Endothelial cell (in vitro differentiated cells): ENCODE measurements around the gene HDLBP. TPM values are rescaled to one million over a fixed set of nuclear protein-coding genes. Genes with fewer than 3 reads are reported as not detected.
"Not testable (repeated sequence)": the region's sequence is repeated elsewhere in the genome, so short reads cannot be mapped to it uniquely, and the experiment has no call there.

Source experiments
- DNase-seq: peaks from one replicate; pipeline ENCODE4 v3.0.0; 2021; ENCODE audit warnings: low spot score
- H3K27ac Mint-ChIP-seq: one replicate; pipeline ENCODE4 v1.8.0; 2021; ENCODE audit warnings: mixed read lengths, inconsistent platforms; ENCODE audit not compliant: unreplicated experiment
- H3K27me3 Mint-ChIP-seq: one replicate; pipeline ENCODE4 v1.8.0; 2021; ENCODE audit warnings: mild to moderate bottlenecking, moderate library complexity, mixed read lengths, inconsistent platforms; ENCODE audit not compliant: unreplicated experiment
- H3K36me3 Mint-ChIP-seq: one replicate; pipeline ENCODE4 v1.8.0; 2021; ENCODE audit warnings: mild to moderate bottlenecking, low read depth, mixed read lengths, inconsistent platforms; ENCODE audit not compliant: unreplicated experiment
- H3K4me1 Mint-ChIP-seq: one replicate; pipeline ENCODE4 v1.8.0; 2021; ENCODE audit warnings: mild to moderate bottlenecking, mixed read lengths, inconsistent platforms; ENCODE audit not compliant: unreplicated experiment
- H3K4me3 Mint-ChIP-seq: one replicate; pipeline ENCODE4 v1.8.0; 2021; ENCODE audit warnings: mild to moderate bottlenecking, mixed read lengths, inconsistent platforms; ENCODE audit not compliant: unreplicated experiment
- H3K9me3 Mint-ChIP-seq: one replicate; pipeline ENCODE4 v1.8.0; 2021; ENCODE audit warnings: mixed read lengths, inconsistent platforms; ENCODE audit not compliant: unreplicated experiment
- total RNA-seq: library from RNA; stranded (reverse); fragmentation: NEBNext Ultra II Directional; extraction: Animal tissue kit (Norgen Biotek cat#: 25700); gene quantifications from one replicate; pipeline ENCODE4 v1.2.1, GENCODE V29; 2021; ENCODE audit not compliant: unreplicated experiment
- TF ChIP-seq, protein P1 (sequence below): fragments of 200-600 bp; sonication (generic); IDR thresholded peaks from one replicate; pipeline ENCODE4 v1.5.0; 2021; ENCODE audit warnings: antibody characterized with exemption; ENCODE audit not compliant: unreplicated experiment

The HDLBP gene
- total RNA-seq, 1 donor from 2014 or later = 364 TPM

DNA sequence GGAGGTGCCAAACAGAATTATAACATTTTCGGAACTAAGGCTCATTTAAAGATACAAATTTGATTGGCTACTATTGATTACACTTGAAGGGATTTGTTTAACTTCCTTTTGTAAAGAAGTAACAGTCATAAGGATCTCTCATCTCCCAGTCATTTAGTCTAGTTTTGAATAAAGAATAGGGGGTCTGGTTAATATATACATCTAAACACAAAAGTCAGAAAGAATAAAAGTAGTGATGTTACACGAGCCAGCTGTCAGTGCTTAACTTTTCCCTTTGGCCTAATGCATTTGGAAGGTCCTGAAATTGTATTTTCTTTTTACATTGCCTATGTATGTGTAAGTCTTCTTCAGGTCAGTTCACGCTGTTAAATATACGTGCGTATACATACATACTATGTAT, 8.3 kb upstream of the HDLBP start:
- Mint-ChIP-seq H3K4me3 (no peak overlapping the region), H3K27me3 (no peaks in the 10 kb centered on the region), H3K9me3 (no peaks in the 10 kb centered on the region), H3K27ac (peak overlapping the region; percentile 68), H3K4me1 (peaks cover 25% of the 10 kb centered on the region), H3K36me3 (peaks cover 15% of the 10 kb centered on the region)
- TF ChIP-seq, protein P1, sequence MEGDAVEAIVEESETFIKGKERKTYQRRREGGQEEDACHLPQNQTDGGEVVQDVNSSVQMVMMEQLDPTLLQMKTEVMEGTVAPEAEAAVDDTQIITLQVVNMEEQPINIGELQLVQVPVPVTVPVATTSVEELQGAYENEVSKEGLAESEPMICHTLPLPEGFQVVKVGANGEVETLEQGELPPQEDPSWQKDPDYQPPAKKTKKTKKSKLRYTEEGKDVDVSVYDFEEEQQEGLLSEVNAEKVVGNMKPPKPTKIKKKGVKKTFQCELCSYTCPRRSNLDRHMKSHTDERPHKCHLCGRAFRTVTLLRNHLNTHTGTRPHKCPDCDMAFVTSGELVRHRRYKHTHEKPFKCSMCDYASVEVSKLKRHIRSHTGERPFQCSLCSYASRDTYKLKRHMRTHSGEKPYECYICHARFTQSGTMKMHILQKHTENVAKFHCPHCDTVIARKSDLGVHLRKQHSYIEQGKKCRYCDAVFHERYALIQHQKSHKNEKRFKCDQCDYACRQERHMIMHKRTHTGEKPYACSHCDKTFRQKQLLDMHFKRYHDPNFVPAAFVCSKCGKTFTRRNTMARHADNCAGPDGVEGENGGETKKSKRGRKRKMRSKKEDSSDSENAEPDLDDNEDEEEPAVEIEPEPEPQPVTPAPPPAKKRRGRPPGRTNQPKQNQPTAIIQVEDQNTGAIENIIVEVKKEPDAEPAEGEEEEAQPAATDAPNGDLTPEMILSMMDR = no peak
- DNase-seq = no peak

DNA sequence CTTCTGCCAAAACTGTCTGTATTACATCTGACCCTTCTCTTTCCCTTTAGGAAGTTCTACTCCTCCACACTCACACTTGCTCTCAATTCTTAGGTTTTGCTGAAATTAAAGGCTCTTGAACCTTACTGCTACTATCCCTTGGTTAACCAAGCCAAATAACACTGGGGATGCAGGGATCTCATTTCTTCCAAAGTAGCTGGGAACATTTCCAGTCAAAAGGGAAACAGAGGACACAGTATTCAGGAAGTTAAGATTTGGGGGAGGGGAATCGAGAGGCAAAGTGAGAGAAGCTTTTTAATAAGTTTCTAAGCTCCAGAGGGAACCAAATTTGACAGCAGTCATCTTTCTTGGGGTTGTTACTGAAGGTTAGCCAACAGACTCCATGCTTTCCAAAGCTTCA, 6.4 kb upstream of the HDLBP start:
- peaks cover 41% of the 10 kb centered on the region for H3K4me1 Mint-ChIP-seq
- H3K36me3 Mint-ChIP-seq = peaks cover 7% of the 10 kb centered on the region
- H3K4me3 Mint-ChIP-seq = peak overlapping the region; percentile 56
- no peak for DNase-seq
- no peaks in the 10 kb centered on the region for H3K9me3 Mint-ChIP-seq
- peak overlapping the region; percentile 81 for H3K27ac Mint-ChIP-seq
- H3K27me3 Mint-ChIP-seq = peaks cover 1% of the 10 kb centered on the region
- TF ChIP-seq, protein P1 = no peak

DNA sequence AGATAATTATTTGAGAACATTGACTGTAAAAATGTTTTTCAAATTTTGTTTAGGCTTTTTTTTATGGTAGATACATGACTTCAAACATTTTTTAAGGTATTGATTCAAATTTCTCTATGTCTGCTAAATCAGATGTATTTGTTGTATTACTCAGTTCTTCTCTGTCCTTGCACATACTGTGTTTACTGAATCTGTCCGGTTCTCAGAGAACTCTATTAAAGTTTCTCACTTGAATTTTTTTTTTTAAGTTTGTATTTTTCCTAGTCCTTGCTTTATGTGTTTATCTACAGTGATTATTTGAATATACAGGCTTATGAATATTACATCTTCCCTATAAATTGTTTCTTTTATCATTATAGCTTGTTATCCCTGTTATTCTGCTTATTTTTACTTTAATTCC, 5.6 kb upstream of the HDLBP start:
- DNase-seq = no peak
- peaks cover 3% of the 10 kb centered on the region for H3K27me3 Mint-ChIP-seq
- H3K36me3 Mint-ChIP-seq = peaks cover 10% of the 10 kb centered on the region
- peaks cover 45% of the 10 kb centered on the region for H3K4me1 Mint-ChIP-seq
- no peaks in the 10 kb centered on the region for H3K9me3 Mint-ChIP-seq
- H3K4me3 Mint-ChIP-seq = no peak overlapping the region
- TF ChIP-seq, protein P1 = no peak
- H3K27ac Mint-ChIP-seq = peak overlapping the region; percentile 81

DNA sequence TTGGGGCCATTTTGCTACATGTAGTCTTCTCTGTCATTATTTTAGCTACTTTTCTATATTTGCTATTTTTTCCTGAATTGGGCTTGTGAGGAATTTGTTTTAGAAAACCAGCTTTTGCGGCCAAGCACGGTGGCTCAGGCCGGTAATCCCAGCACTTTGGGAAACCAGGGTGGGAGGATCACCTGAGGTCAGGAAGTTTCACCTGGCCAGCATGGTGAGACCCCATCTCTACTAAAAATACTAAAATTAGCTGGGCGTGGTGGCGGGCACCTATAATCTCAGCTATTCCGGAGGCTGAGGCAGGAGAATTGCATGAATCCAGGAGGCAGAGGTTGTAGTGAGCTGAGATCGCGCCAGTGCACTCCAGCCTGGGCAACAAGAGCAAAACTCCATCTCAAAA, 4.9 kb upstream of the HDLBP start:
- peaks cover 10% of the 10 kb centered on the region for H3K36me3 Mint-ChIP-seq
- H3K27me3 Mint-ChIP-seq = peaks cover 3% of the 10 kb centered on the region
- peak overlapping the region; percentile 25 for H3K27ac Mint-ChIP-seq
- H3K4me3 Mint-ChIP-seq = peak overlapping the region; percentile 28
- H3K4me1 Mint-ChIP-seq = peaks cover 46% of the 10 kb centered on the region
- no peak for DNase-seq
- TF ChIP-seq, protein P1 = no peak
- no peaks in the 10 kb centered on the region for H3K9me3 Mint-ChIP-seq

DNA sequence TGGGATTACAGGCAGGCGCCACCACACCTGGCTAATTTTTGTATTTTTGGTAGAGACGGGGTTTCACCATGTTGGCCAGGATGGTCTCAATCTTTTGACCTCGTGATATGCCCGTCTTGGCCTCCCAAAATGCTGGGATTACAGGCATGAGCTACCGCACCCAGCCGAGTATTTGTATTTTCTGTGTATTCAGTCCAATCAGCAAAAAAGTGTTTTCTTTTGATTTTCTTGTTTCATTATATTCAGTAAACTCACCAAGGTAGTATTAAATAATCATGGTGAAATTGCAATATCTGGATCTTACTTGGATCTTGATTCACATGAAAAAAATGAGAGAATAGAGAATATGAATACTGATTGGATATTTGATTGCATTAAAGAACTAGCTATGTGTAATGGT, 3.4 kb upstream of the HDLBP start:
- Mint-ChIP-seq H3K4me1 (peaks cover 51% of the 10 kb centered on the region), H3K27ac (peak overlapping the region; percentile 18)
- H3K27me3 Mint-ChIP-seq, DNase-seq, H3K36me3 Mint-ChIP-seq, H3K4me3 Mint-ChIP-seq, H3K9me3 Mint-ChIP-seq: not testable (repeated sequence)
